Germinal center (tissue), 1 donor: ENCODE measurements around the gene LY6G6D.

ENCODE experiments used
- DNase-seq: peaks from one replicate; pipeline ENCODE4 v3.0.0; 2012; ENCODE audit warnings: mixed read lengths, low spot score

Gene LY6G6D

DNA sequence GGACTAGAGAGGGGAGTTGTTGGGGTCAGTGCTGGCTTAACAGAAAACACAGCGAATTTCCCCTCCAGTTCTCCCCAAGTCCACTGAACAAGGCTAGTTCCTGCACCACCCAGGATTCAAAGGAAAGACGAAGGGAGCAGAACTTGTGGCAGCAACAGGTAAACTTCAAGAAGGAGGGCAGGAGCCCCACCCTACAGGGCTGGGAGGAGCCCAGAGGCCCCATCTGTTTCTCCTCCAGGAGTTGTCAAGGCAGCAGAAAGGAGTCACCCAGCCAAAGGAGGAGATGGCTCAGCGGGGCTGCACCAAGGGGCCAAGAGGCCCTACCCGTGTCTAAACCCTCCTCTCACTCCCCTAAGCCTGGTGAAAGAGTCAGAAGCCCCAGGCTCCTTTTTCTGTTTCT, 49.0 kb downstream of the LY6G6D start:
- no peak for DNase-seq

- no peak for DNase-seq
These were observed 50.4 kb downstream of the LY6G6D start for GRCh38 chr6:31765559-31765909.

DNA sequence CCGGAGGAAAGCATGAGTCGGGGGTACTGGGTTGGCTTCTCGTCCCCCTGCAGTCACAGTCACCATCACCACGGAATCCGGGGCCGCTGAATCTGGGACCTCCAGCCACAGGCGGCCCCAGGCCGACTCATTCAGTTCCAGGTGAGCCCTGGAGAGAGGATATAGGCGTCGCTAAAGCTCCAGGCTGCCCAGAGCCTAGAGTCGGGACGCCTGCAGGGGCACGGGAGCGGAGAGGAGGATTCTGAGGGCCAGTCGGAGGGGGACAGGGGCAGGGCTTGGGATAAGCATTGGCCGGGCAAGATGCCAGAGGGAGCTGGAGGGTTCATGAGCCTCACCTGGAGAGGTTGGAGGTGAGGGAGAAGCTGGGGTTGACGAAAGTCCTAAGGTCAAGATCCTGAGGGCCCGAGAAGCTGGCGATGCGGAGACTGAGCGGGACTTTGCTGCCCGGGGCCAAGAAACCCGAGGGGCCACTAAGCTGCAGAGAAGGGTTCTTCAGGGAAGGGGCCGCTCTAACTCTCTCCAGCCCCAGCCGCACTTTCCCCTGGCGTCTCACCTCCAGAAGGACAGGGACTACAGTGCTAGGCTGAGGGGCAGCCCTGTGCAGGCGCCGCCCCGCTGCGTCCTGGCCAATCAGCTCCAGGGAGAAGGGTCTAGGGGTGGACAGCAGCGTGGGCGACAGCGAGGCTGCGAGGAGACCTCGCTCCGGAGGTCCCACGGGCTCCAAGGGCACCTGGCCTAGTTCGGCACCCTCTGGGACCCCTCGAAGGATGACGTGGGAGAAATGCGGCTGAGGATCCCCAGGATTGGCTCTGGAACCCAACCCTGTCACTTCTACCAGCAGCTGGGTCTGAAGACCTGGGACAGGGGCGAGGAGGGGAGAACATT, 51.0 kb downstream of the LY6G6D start:
- DNase-seq: no peak

DNA sequence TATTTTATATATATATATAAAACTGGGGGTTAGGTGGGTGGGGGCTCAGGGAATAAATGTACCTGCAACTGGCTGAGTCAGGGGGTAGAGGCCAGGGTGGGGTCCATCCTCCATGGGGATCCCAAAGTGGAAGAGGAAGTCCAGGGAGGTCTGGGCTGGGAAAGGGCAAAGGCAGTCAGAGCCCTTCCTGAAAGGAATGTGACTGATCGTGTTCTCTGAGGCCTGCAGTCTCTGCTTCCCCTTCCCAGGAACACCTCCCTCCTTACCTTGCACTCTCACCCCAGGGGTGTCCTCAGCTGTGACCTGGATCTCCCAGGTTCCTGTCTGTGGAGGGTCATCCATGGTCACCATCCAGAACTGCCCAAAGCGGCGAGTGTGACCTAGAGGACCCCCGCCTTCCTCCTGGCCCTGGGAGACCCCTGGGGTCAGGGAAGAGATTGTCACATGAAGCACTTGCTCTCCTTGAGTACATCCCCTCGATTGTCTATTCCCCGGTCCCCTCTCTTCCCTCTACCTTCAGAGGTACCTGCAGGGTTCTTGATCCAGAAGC, 52.0 kb downstream of the LY6G6D start:
- no peak for DNase-seq
